ENCODE data around the gene MTMR4.

The MTMR4 gene

GRCh38 chr17:58534331-58534730, 19.9 kb upstream of the MTMR4 start:
- H3K27me3 ChIP-seq (ENCODE audit: control insufficient read depth, insufficient read depth, low read length) = peaks cover 23% of the 10 kb centered on the region
- no peak overlapping the region for H3K9ac ChIP-seq (ENCODE audit: low read length)

DNA sequence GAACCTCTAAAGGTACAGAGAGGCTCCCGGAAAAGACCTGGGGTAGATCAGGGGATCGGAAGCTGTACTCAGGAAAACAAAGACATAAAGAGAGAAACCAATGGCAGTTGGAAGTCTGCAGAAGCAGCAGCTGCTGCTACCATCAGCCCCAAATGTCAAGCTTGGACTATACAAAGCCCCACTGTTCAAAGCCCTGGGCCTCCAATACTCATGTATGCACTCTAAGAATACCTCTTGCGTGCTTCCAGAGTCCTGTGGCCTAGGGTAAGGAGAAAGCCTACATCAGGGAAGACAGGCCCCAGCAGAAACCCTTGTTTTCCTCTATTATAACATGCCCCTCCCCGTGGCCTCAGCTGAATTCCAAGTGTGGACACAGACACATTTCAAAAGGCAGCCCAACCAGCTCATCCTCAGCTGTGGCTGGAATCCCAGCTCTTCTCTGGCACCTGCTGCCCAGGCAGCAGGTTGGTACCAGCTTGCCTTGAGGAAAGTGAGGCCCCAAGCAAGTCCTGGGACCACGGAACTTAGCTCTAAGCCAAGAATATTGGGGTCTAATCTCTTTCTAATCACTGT, 19.3 kb upstream of the MTMR4 start:
- H3K36me3 ChIP-seq (ENCODE audit: control insufficient read depth, insufficient read depth, low read length) = no peaks in the 10 kb centered on the region
- H3K4me3 ChIP-seq (ENCODE audit: low read length) = no peak overlapping the region
- H3K4me1 ChIP-seq (ENCODE audit: control insufficient read depth, insufficient read depth, low read length) = peaks cover 5% of the 10 kb centered on the region
- peaks cover 27% of the 10 kb centered on the region for H3K27me3 ChIP-seq (ENCODE audit: control insufficient read depth, insufficient read depth, low read length)
- no peaks in the 10 kb centered on the region for H3K9me3 ChIP-seq (ENCODE audit: control insufficient read depth, low read length)
- no peak overlapping the region for H3K9ac ChIP-seq (ENCODE audit: low read length)

More at GRCh38 chr17:58534331-58534730, 19.9 kb upstream of the MTMR4 start:
- Histone ChIP-seq H3K4me3 (ENCODE audit: low read length) (no peak overlapping the region), H3K4me1 (ENCODE audit: control insufficient read depth, insufficient read depth, low read length) (peaks cover 5% of the 10 kb centered on the region), H3K36me3 (ENCODE audit: control insufficient read depth, insufficient read depth, low read length) (no peaks in the 10 kb centered on the region), H3K9me3 (ENCODE audit: control insufficient read depth, low read length) (no peaks in the 10 kb centered on the region)

DNA sequence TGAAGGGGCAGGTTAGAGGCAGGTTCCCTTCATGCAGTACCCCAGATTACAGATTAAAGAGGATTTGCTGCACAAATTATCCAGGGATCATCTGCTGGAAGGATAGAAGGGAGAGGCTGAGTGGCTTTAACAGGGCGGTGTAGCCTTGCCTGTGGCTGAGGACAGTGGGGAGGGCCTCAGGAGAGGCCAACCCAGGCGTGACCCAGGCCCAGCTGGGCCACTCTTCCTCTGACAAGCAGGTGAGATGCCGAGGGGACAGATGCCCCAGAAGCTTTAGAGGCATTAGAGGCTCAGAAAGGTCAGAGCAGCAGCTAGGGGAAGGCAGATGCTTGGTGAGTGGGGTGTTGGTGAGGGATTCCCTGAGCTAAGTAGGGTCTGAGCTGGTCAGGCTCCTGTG, 18.1 kb upstream of the MTMR4 start:
- H3K36me3 ChIP-seq (ENCODE audit: control insufficient read depth, insufficient read depth, low read length) = no peaks in the 10 kb centered on the region
- H3K9ac ChIP-seq (ENCODE audit: low read length) = peak overlapping the region; percentile 18
- peak overlapping the region; percentile 23 for H3K4me3 ChIP-seq (ENCODE audit: low read length)
- no peaks in the 10 kb centered on the region for H3K9me3 ChIP-seq (ENCODE audit: control insufficient read depth, low read length)
- peaks cover 27% of the 10 kb centered on the region for H3K27me3 ChIP-seq (ENCODE audit: control insufficient read depth, insufficient read depth, low read length)
- peaks cover 5% of the 10 kb centered on the region for H3K4me1 ChIP-seq (ENCODE audit: control insufficient read depth, insufficient read depth, low read length)

- Histone ChIP-seq H3K36me3 (ENCODE audit: control insufficient read depth, insufficient read depth, low read length) (no peaks in the 10 kb centered on the region), H3K4me1 (ENCODE audit: control insufficient read depth, insufficient read depth, low read length) (peaks cover 5% of the 10 kb centered on the region), H3K9ac (ENCODE audit: low read length) (peak overlapping the region; percentile 37), H3K27me3 (ENCODE audit: control insufficient read depth, insufficient read depth, low read length) (peaks cover 27% of the 10 kb centered on the region), H3K4me3 (ENCODE audit: low read length) (peak overlapping the region; percentile 23), H3K9me3 (ENCODE audit: control insufficient read depth, low read length) (no peaks in the 10 kb centered on the region)
Observed at GRCh38 chr17:58531661-58532554, 17.5 kb upstream of the MTMR4 start.

GRCh38 chr17:58531122-58531521, 16.7 kb upstream of the MTMR4 start:
- Histone ChIP-seq H3K36me3 (ENCODE audit: control insufficient read depth, insufficient read depth, low read length) (no peaks in the 10 kb centered on the region), H3K4me1 (ENCODE audit: control insufficient read depth, insufficient read depth, low read length) (peaks cover 5% of the 10 kb centered on the region), H3K9me3 (ENCODE audit: control insufficient read depth, low read length) (no peaks in the 10 kb centered on the region)

DNA sequence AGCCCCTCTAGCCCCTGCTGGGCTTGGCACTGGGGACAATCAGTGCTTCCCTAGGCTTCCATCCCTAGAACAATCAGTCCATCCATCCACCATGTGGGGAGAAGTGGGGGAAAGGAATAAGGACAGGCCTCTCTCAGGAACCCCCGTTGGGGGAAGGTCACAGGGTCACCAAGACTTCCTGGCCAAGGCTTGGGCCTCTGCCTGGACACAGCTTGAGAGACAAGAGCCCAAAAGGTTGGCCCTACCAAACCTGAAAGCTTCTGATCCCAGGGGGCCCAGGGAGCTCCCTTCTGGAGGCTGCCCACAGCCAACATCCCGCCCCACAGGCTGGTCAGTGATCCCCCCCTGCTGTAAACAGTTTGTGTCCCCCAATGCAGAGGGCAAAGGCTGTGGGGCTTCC, 16.2 kb upstream of the MTMR4 start:
- H3K27me3 ChIP-seq (ENCODE audit: control insufficient read depth, insufficient read depth, low read length) = peaks cover 27% of the 10 kb centered on the region
- no peak overlapping the region for H3K9ac ChIP-seq (ENCODE audit: low read length)
- no peaks in the 10 kb centered on the region for H3K36me3 ChIP-seq (ENCODE audit: control insufficient read depth, insufficient read depth, low read length)
- peaks cover 5% of the 10 kb centered on the region for H3K4me1 ChIP-seq (ENCODE audit: control insufficient read depth, insufficient read depth, low read length)
- no peak overlapping the region for H3K4me3 ChIP-seq (ENCODE audit: low read length)
- H3K9me3 ChIP-seq (ENCODE audit: control insufficient read depth, low read length) = no peaks in the 10 kb centered on the region

More at GRCh38 chr17:58531122-58531521, 16.7 kb upstream of the MTMR4 start:
- H3K4me3 ChIP-seq (ENCODE audit: low read length) = no peak overlapping the region
- H3K27me3 ChIP-seq (ENCODE audit: control insufficient read depth, insufficient read depth, low read length) = peaks cover 27% of the 10 kb centered on the region
- peak overlapping the region; percentile 37 for H3K9ac ChIP-seq (ENCODE audit: low read length)

DNA sequence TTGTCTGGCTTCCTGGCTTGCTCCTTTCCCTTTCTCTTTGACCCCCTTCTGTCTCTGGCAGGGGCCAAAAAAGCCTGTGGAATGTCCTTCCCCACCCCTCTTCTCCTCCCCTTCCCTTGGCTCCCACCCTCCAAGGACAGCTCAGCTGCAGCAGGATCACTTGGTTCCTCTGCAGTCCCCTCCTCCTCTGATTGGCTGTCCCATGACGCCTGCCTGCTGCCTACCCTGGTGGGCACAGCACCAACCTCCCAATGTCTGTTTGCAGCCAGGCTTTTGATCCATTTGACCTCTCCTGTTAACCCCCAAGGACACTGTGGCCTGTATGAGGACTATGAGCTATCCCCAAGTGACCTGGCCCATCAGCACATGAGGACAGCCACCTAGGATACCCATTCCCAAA, 14.8 kb upstream of the MTMR4 start:
- Histone ChIP-seq H3K27me3 (ENCODE audit: control insufficient read depth, insufficient read depth, low read length) (peaks cover 27% of the 10 kb centered on the region), H3K9me3 (ENCODE audit: control insufficient read depth, low read length) (no peaks in the 10 kb centered on the region), H3K36me3 (ENCODE audit: control insufficient read depth, insufficient read depth, low read length) (no peaks in the 10 kb centered on the region), H3K4me3 (ENCODE audit: low read length) (no peak overlapping the region), H3K4me1 (ENCODE audit: control insufficient read depth, insufficient read depth, low read length) (peaks cover 5% of the 10 kb centered on the region), H3K9ac (ENCODE audit: low read length) (no peak overlapping the region)

DNA sequence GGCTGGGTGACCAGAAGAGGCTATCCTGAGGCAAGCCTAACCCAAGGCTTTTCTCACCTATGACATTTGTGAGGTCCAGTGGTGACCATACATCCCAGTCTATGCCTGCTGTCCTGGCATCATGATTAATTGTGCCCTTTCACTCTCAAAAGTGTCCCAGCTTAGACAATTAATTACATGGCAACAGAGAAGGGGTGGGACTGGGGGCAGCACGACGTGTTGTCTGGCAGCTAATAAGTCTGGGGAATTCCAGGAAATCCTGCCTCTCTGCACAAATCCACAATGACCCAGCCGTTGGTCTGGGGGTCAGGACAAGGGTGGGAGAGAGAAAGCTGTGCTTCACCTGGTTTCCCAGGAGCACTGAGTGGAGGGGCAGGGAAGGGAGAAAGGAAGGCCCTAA, 14.0 kb upstream of the MTMR4 start:
- Histone ChIP-seq H3K27me3 (ENCODE audit: control insufficient read depth, insufficient read depth, low read length) (peaks cover 27% of the 10 kb centered on the region), H3K9me3 (ENCODE audit: control insufficient read depth, low read length) (no peaks in the 10 kb centered on the region), H3K4me1 (ENCODE audit: control insufficient read depth, insufficient read depth, low read length) (peaks cover 5% of the 10 kb centered on the region), H3K4me3 (ENCODE audit: low read length) (no peak overlapping the region), H3K36me3 (ENCODE audit: control insufficient read depth, insufficient read depth, low read length) (no peaks in the 10 kb centered on the region), H3K9ac (ENCODE audit: low read length) (no peak overlapping the region)

- H3K4me3 ChIP-seq (ENCODE audit: low read length) = no peak overlapping the region
- H3K9me3 ChIP-seq (ENCODE audit: control insufficient read depth, low read length) = no peaks in the 10 kb centered on the region
- no peak overlapping the region for H3K9ac ChIP-seq (ENCODE audit: low read length)
- H3K27me3 ChIP-seq (ENCODE audit: control insufficient read depth, insufficient read depth, low read length) = peaks cover 24% of the 10 kb centered on the region
- H3K4me1 ChIP-seq (ENCODE audit: control insufficient read depth, insufficient read depth, low read length) = peaks cover 5% of the 10 kb centered on the region
- no peaks in the 10 kb centered on the region for H3K36me3 ChIP-seq (ENCODE audit: control insufficient read depth, insufficient read depth, low read length)
Observed at GRCh38 chr17:58527949-58528348, 13.5 kb upstream of the MTMR4 start.

DNA sequence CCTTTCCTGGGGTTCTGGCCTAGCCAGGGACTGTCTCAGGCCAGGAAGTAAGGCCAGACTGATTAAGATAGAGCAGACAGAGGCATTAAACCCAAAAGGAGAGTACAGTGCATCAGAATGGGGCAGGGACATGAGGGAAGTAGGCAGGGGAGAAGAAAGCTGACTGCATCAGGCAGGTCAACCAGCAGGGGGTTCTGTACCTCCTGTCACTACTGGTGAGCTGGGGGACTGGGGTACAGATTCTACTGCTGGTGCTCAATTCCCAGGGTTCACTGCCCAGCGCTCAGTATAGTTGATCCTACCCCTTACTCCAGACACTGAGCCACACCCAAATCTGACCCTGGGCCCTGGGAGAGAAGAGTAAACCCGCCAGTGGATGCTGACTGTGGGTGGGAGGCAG, 12.9 kb upstream of the MTMR4 start:
- H3K4me3 ChIP-seq (ENCODE audit: low read length) = no peak overlapping the region
- H3K4me1 ChIP-seq (ENCODE audit: control insufficient read depth, insufficient read depth, low read length) = peaks cover 4% of the 10 kb centered on the region
- H3K9ac ChIP-seq (ENCODE audit: low read length) = no peak overlapping the region
- no peaks in the 10 kb centered on the region for H3K9me3 ChIP-seq (ENCODE audit: control insufficient read depth, low read length)
- no peaks in the 10 kb centered on the region for H3K36me3 ChIP-seq (ENCODE audit: control insufficient read depth, insufficient read depth, low read length)
- peaks cover 18% of the 10 kb centered on the region for H3K27me3 ChIP-seq (ENCODE audit: control insufficient read depth, insufficient read depth, low read length)

GRCh38 chr17:58525239-58525638, 10.8 kb upstream of the MTMR4 start:
- no peak overlapping the region for H3K9ac ChIP-seq (ENCODE audit: low read length)
- H3K27me3 ChIP-seq (ENCODE audit: control insufficient read depth, insufficient read depth, low read length) = peaks cover 3% of the 10 kb centered on the region
- H3K9me3 ChIP-seq (ENCODE audit: control insufficient read depth, low read length) = no peaks in the 10 kb centered on the region
- H3K36me3 ChIP-seq (ENCODE audit: control insufficient read depth, insufficient read depth, low read length) = no peaks in the 10 kb centered on the region
- no peaks in the 10 kb centered on the region for H3K4me1 ChIP-seq (ENCODE audit: control insufficient read depth, insufficient read depth, low read length)
- no peak overlapping the region for H3K4me3 ChIP-seq (ENCODE audit: low read length)

DNA sequence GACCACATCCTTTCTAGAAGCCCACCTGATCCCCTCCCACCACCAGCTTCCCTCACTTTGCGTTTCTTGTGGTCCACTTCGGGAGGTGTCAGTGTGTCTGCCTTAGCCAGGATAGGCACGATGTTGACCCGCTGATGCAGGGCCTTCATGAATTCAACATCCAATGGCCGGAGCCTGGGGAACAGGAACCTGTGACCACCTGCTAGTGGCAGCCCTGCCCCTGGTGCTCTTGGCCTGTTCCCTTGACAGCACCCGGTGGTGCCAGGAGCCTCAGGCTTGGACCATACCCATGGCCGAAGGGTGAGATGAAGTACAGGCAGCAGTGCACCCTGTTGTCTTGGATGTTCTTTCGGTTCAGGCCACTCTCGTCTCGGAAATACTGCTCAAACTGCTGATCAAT, 7.2 kb upstream of the MTMR4 start:
- Histone ChIP-seq H3K27me3 (ENCODE audit: control insufficient read depth, insufficient read depth, low read length) (no peaks in the 10 kb centered on the region), H3K9ac (ENCODE audit: low read length) (no peak overlapping the region), H3K4me1 (ENCODE audit: control insufficient read depth, insufficient read depth, low read length) (peaks cover 8% of the 10 kb centered on the region), H3K36me3 (ENCODE audit: control insufficient read depth, insufficient read depth, low read length) (no peaks in the 10 kb centered on the region), H3K9me3 (ENCODE audit: control insufficient read depth, low read length) (no peaks in the 10 kb centered on the region), H3K4me3 (ENCODE audit: low read length) (no peak overlapping the region)
